Tibial nerve (tissue), 4 donors: ENCODE data around the gene FAM187B. TPM values are rescaled to one million over a fixed set of nuclear protein-coding genes. Genes with fewer than 3 reads are reported as not detected.
A peak's percentile ranks its signal among the peaks of the same experiment; 100 is the strongest.

Source experiments
- DNase-seq, 2 donors: peaks; one replicate each; pipeline ENCODE4 v3.0.0-alpha.2; 2019; ENCODE audit warnings: low spot score in 2 of 2
- H3K27ac ChIP-seq, 4 donors: fragments of 200-600 bp; sonication (generic) in 3 of 4; one replicate each; pipeline ENCODE4 v1.5.1; 2017 to 2019; ENCODE audit warnings: mild to moderate bottlenecking in 1 of 4
- H3K27me3 ChIP-seq, 2 donors: fragments of 200-600 bp; sonication (generic) in 1 of 2; one replicate each; pipeline versions ENCODE4 v1.5.1 to v1.6.0; 2017 to 2019
- H3K36me3 ChIP-seq, 3 donors: fragments of 200-600 bp; sonication (generic); one replicate each; pipeline ENCODE4 v1.5.1; 2018 to 2019
- H3K4me1 ChIP-seq, 4 donors: fragments of 200-600 bp; sonication (generic) in 3 of 4; one replicate each; pipeline ENCODE4 v1.5.1; 2017 to 2019
- H3K4me3 ChIP-seq, 4 donors: fragments of 200-600 bp; sonication (generic) in 3 of 4; one replicate each; pipeline ENCODE4 v1.5.1; 2017 to 2019; ENCODE audit warnings: mild to moderate bottlenecking in 1 of 4, moderate library complexity in 1 of 4
- H3K9me3 ChIP-seq, 4 donors: fragments of 200-600 bp; sonication (generic) in 3 of 4; one replicate each; pipeline ENCODE4 v1.5.1; 2017 to 2019
- CTCF ChIP-seq, 5 experiments: fragments of 200-600 bp in 3 of 5; fragments of 450-650 bp in 2 of 5; sonication (generic) in 3 of 5; IDR thresholded peaks; one replicate each; pipeline ENCODE4 v1.5.1; 2016 to 2019; ENCODE audit warnings: antibody characterized with exemption in 5 of 5, mild to moderate bottlenecking in 3 of 5, moderate library complexity in 2 of 5
- EP300 ChIP-seq, 2 donors: sonication (generic); formaldehyde crosslinking; IDR thresholded peaks; one replicate each; pipeline ENCODE4 v1.6.1; 2017; ENCODE audit warnings: antibody characterized with exemption in 2 of 2, mild to moderate bottlenecking in 1 of 2
- POLR2A ChIP-seq, 2 donors: fragments of 450-650 bp; IDR thresholded peaks; one replicate each; pipeline ENCODE4 v1.6.1; 2017; ENCODE audit warnings: antibody characterized with exemption in 2 of 2, mild to moderate bottlenecking in 2 of 2, moderate library complexity in 2 of 2
- WGBS, 2 donors: methylation state at CpG; one replicate each; pipeline ENCODE4 v1.1.5; 2018; 5-methylcytosine and 5-hydroxymethylcytosine counted together
- total RNA-seq, 4 donors: library from RNA; depleted of rRNA; stranded (reverse); fragments of >200 nt; gene quantifications; one replicate each; pipeline ENCODE4 v1.1.0, GENCODE V29; 2016

The FAM187B gene
- total RNA-seq, 4 donors from 2014 or later = not detected

GRCh38 chr19:35266520-35267352 lies 38.2 kb upstream of the FAM187B start:
- DNase-seq = no peak

GRCh38 chr19:35265900-35266519 lies 37.5 kb upstream of the FAM187B start:
- Histone ChIP-seq H3K4me3 (no peak overlapping the region), H3K4me1 (peaks cover 0 to 60% (median 14%) of the 10 kb centered on the region in 4 donors), H3K27me3 (no peaks in the 10 kb centered on the region), H3K27ac (peak overlapping the region in 3 of 4 donors; percentile 10 to 99 (median 96)), H3K9me3 (no peaks in the 10 kb centered on the region), H3K36me3 (peaks cover 0 to 12% (median 0%) of the 10 kb centered on the region in 3 donors)
- peak in 1 of 2 donors; percentile 13 for DNase-seq
- 77% methylated on average over 10 of the region's 10 CpGs for WGBS, 2 donors
- TF ChIP-seq EP300 (IDR thresholded peaks at IDR 0.05) = no peak

More at GRCh38 chr19:35266520-35267352, 38.2 kb upstream of the FAM187B start:
- H3K9me3 ChIP-seq = no peaks in the 10 kb centered on the region
- peaks cover 0 to 63% (median 14%) of the 10 kb centered on the region in 4 donors for H3K4me1 ChIP-seq
- H3K36me3 ChIP-seq = peaks cover 0 to 19% (median 5%) of the 10 kb centered on the region in 3 donors
- no peaks in the 10 kb centered on the region for H3K27me3 ChIP-seq
- no peak for TF ChIP-seq EP300 (IDR thresholded peaks at IDR 0.05)
- peak in 1 of 5 experiments; percentile 4 for TF ChIP-seq CTCF (IDR thresholded peaks at IDR 0.05)
- WGBS, 2 donors = 34 to 57% methylated on average over 10 to 15 of the region's 39 CpGs
- H3K27ac ChIP-seq = peak overlapping the region; percentile 76 to 99 (median 96)
- peak overlapping the region; percentile 73 to 97 (median 80) for H3K4me3 ChIP-seq

GRCh38 chr19:35265126-35265899 lies 36.8 kb upstream of the FAM187B start:
- Histone ChIP-seq H3K27ac (peak overlapping the region in 3 of 4 donors; percentile 20 to 99 (median 96)), H3K9me3 (no peaks in the 10 kb centered on the region), H3K27me3 (no peaks in the 10 kb centered on the region), H3K4me1 (peaks cover 0 to 56% (median 14%) of the 10 kb centered on the region in 4 donors), H3K36me3 (peaks cover 0 to 5% (median 0%) of the 10 kb centered on the region in 3 donors), H3K4me3 (no peak overlapping the region)
- DNase-seq = peak in 1 of 2 donors; percentile 12
- 49 to 53% methylated on average over 5 to 6 of the region's 6 CpGs for WGBS, 2 donors
- TF ChIP-seq POLR2A (IDR thresholded peaks at IDR 0.05) (no peak), EP300 (IDR thresholded peaks at IDR 0.05) (no peak), CTCF (IDR thresholded peaks at IDR 0.05) (no peak)

- no peaks in the 10 kb centered on the region for H3K9me3 ChIP-seq
- WGBS, 2 donors = 60 to 72% methylated on average over 6 to 7 of the region's 7 CpGs
- H3K4me3 ChIP-seq = no peak overlapping the region
- H3K36me3 ChIP-seq = no peaks in the 10 kb centered on the region
- no peaks in the 10 kb centered on the region for H3K27me3 ChIP-seq
- peaks cover 0 to 48% (median 8%) of the 10 kb centered on the region in 4 donors for H3K4me1 ChIP-seq
- TF ChIP-seq EP300 (IDR thresholded peaks at IDR 0.05) (no peak), POLR2A (IDR thresholded peaks at IDR 0.05) (peak in 1 of 2 donors; percentile 11), CTCF (IDR thresholded peaks at IDR 0.05) (no peak)
- H3K27ac ChIP-seq = peak overlapping the region in 2 of 4 donors; percentile 96 to 99
- DNase-seq = peak in 1 of 2 donors; percentile 10
Observed at GRCh38 chr19:35264268-35265125, 36.0 kb upstream of the FAM187B start.
